Osteoblast (primary cell): ENCODE data around the gene VAV2. TPM values are rescaled to one million over a fixed set of nuclear protein-coding genes. Genes with fewer than 3 reads are reported as not detected.
A peak's percentile ranks its signal among the peaks of the same experiment; 100 is the strongest.

Experiments used
- DNase-seq: peaks from one replicate; pipeline ENCODE4 v3.0.0; 2011; ENCODE audit warnings: low spot score, mixed read lengths; ENCODE audit not compliant: insufficient read length; ENCODE audit errors: missing footprints
- H2AFZ ChIP-seq: 2 replicates; pipeline ENCODE4 v1.6.0; 2011; ENCODE audit warnings: mild to moderate bottlenecking, low read length
- H3K27ac ChIP-seq: 2 replicates; pipeline ENCODE4 v1.5.1; 2011; ENCODE audit warnings: mild to moderate bottlenecking, low read depth, low read length, moderate library complexity
- H3K27me3 ChIP-seq: 2 replicates; pipeline ENCODE4 v1.6.0; 2012; ENCODE audit warnings: mild to moderate bottlenecking, control low read depth, inconsistent platforms, low read length, moderate library complexity; ENCODE audit not compliant: insufficient read depth
- H3K36me3 ChIP-seq: 2 replicates; pipeline ENCODE4 v1.5.1; 2011; ENCODE audit warnings: mild to moderate bottlenecking, low read length, control low read depth, moderate library complexity; ENCODE audit not compliant: insufficient read depth
- H3K4me1 ChIP-seq: 2 replicates; pipeline ENCODE4 v1.5.1; 2011; ENCODE audit warnings: mild to moderate bottlenecking, low read length, control low read depth, moderate library complexity; ENCODE audit not compliant: insufficient read depth
- H3K4me2 ChIP-seq: 2 replicates; pipeline ENCODE4 v1.6.0; 2011; ENCODE audit warnings: mild to moderate bottlenecking, low read length; ENCODE audit not compliant: insufficient read depth
- H3K4me3 ChIP-seq: fragments of 200-600 bp; sonication (generic); 3 replicates; pipeline ENCODE4 v1.5.1; 2012; ENCODE audit warnings: mild to moderate bottlenecking, low read length, inconsistent platforms; ENCODE audit not compliant: insufficient read depth
- H3K79me2 ChIP-seq: 2 replicates; pipeline ENCODE4 v1.6.0; 2012; ENCODE audit warnings: mild to moderate bottlenecking, low read length, control low read depth, inconsistent platforms; ENCODE audit not compliant: insufficient read depth
- H3K9me3 ChIP-seq: 2 replicates; pipeline ENCODE4 v1.5.1; 2011; ENCODE audit warnings: low read depth, low read length, control low read depth
- H4K20me1 ChIP-seq: 2 replicates; pipeline ENCODE4 v1.6.0; 2012; ENCODE audit warnings: mild to moderate bottlenecking, low read length, control low read depth; ENCODE audit not compliant: insufficient read depth
- total RNA-seq: library from RNA; depleted of rRNA; stranded (reverse); fragments of >200 nt; gene quantifications from 2 replicates; pipeline ENCODE4 v1.2.3, GENCODE V29; 2012
- TF ChIP-seq, protein P1 (sequence below): IDR thresholded peaks from 2 replicates; pipeline ENCODE4 v1.5.1; 2011; ENCODE audit warnings: mild to moderate bottlenecking, low read depth, low read length, moderate library complexity; ENCODE audit errors: extremely low read depth

VAV2 gene
- total RNA-seq, 1 donor: 8.0 TPM

- TF ChIP-seq, protein P1, sequence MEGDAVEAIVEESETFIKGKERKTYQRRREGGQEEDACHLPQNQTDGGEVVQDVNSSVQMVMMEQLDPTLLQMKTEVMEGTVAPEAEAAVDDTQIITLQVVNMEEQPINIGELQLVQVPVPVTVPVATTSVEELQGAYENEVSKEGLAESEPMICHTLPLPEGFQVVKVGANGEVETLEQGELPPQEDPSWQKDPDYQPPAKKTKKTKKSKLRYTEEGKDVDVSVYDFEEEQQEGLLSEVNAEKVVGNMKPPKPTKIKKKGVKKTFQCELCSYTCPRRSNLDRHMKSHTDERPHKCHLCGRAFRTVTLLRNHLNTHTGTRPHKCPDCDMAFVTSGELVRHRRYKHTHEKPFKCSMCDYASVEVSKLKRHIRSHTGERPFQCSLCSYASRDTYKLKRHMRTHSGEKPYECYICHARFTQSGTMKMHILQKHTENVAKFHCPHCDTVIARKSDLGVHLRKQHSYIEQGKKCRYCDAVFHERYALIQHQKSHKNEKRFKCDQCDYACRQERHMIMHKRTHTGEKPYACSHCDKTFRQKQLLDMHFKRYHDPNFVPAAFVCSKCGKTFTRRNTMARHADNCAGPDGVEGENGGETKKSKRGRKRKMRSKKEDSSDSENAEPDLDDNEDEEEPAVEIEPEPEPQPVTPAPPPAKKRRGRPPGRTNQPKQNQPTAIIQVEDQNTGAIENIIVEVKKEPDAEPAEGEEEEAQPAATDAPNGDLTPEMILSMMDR: no peak
- Histone ChIP-seq H3K4me1 (peaks cover 8% of the 10 kb centered on the region), H2AFZ (no peak overlapping the region), H3K4me3 (no peak overlapping the region), H3K79me2 (no peaks in the 10 kb centered on the region), H3K9me3 (no peaks in the 10 kb centered on the region), H3K36me3 (peaks cover under 1% of the 10 kb centered on the region), H3K27ac (no peak overlapping the region), H3K4me2 (no peak overlapping the region), H3K27me3 (no peaks in the 10 kb centered on the region), H4K20me1 (peaks cover 3% of the 10 kb centered on the region)
- DNase-seq: peak; percentile 61
Observed at GRCh38 chr9:133761641-133762248, 230.4 kb downstream of the VAV2 start.

- Histone ChIP-seq H3K9me3 (no peaks in the 10 kb centered on the region), H3K4me2 (no peak overlapping the region), H3K36me3 (no peaks in the 10 kb centered on the region), H3K4me3 (no peak overlapping the region), H2AFZ (no peak overlapping the region), H3K27me3 (no peaks in the 10 kb centered on the region), H3K27ac (no peak overlapping the region), H4K20me1 (peaks cover 3% of the 10 kb centered on the region), H3K79me2 (no peaks in the 10 kb centered on the region), H3K4me1 (peaks cover 8% of the 10 kb centered on the region)
- TF ChIP-seq, protein P1: no peak
- DNase-seq: peak; percentile 41
Observed at GRCh38 chr9:133760713-133761290, 231.3 kb downstream of the VAV2 start.

DNA sequence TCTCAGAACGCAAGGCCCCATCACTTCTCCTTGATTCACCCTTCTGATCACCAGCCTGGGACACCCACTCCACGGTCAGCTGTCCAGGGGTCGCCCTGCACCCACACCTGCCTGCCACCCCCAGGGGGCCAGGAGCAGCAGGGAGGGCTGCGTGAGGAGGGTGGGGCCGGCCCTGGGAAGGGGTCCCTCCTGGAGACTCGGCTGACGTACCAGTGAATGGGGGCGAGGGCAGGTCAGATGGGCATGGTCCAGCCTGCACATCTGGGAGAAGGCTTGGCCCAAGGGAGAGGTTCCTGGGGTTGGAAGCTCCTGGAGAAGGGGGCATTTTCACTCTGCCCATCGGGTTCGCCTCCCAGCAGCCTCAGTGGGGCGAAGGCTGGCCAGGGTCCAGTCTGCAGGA is 232.2 kb downstream of the VAV2 start:
- Histone ChIP-seq H2AFZ (no peak overlapping the region), H3K9me3 (no peaks in the 10 kb centered on the region), H3K27me3 (no peaks in the 10 kb centered on the region), H3K79me2 (no peaks in the 10 kb centered on the region), H3K4me3 (no peak overlapping the region), H3K4me2 (no peak overlapping the region), H3K27ac (no peak overlapping the region), H3K36me3 (no peaks in the 10 kb centered on the region), H4K20me1 (peaks cover 3% of the 10 kb centered on the region), H3K4me1 (peaks cover 8% of the 10 kb centered on the region)
- DNase-seq: peak; percentile 73
- TF ChIP-seq, protein P1: no peak

- no peaks in the 10 kb centered on the region for H3K36me3 ChIP-seq
- no peaks in the 10 kb centered on the region for H3K9me3 ChIP-seq
- TF ChIP-seq, protein P1: no peak
- H3K79me2 ChIP-seq: no peaks in the 10 kb centered on the region
- no peak overlapping the region for H3K4me3 ChIP-seq
- H3K4me1 ChIP-seq: peaks cover 8% of the 10 kb centered on the region
- DNase-seq: peak; percentile 87
- H2AFZ ChIP-seq: no peak overlapping the region
- H4K20me1 ChIP-seq: peaks cover 3% of the 10 kb centered on the region
- H3K4me2 ChIP-seq: no peak overlapping the region
- H3K27me3 ChIP-seq: no peaks in the 10 kb centered on the region
- no peak overlapping the region for H3K27ac ChIP-seq
Observed at GRCh38 chr9:133759146-133759900, 232.8 kb downstream of the VAV2 start.
